ENCODE results near the gene EMILIN3.
"Not testable (repeated sequence)": the region's sequence is repeated elsewhere in the genome, so short reads cannot be mapped to it uniquely, and the experiment has no call there.

The EMILIN3 gene

GRCh38 chr20:41320441-41320840 is 46.2 kb downstream of the EMILIN3 start:
- H3K4me3 ChIP-seq (ENCODE audit: low read depth, low read length) = no peak overlapping the region
- TF ChIP-seq MYC (IDR thresholded peaks at IDR 0.05; ENCODE audit: low read depth, low read length) = no peak
- DNase-seq (ENCODE audit: low read depth) = no peak

GRCh38 chr20:41318271-41318649 is 48.4 kb downstream of the EMILIN3 start:
- H3K4me3 ChIP-seq (ENCODE audit: low read depth, low read length) = peak overlapping the region; percentile 69
- no peak for TF ChIP-seq MYC (IDR thresholded peaks at IDR 0.05; ENCODE audit: low read depth, low read length)
- no peak for TF ChIP-seq MAX (IDR thresholded peaks at IDR 0.05; ENCODE audit: low read depth, low read length)
- no peak for TF ChIP-seq CTCF (IDR thresholded peaks at IDR 0.05; ENCODE audit: low read depth, low read length)
- TF ChIP-seq POLR2A (IDR thresholded peaks at IDR 0.05; ENCODE audit: extremely low read depth, insufficient read length) = no peak
- DNase-seq (ENCODE audit: low read depth) = no peak

GRCh38 chr20:41317546-41318270 is 48.9 kb downstream of the EMILIN3 start, which contains the start of gene ZHX3:
ZHX3 (minus strand) TSS chr20:41317731; CDS start chr20:41204916, 112,815 bp downstream.
- TF ChIP-seq CTCF (IDR thresholded peaks at IDR 0.05; ENCODE audit: low read depth, low read length) = no peak
- peak; percentile 67 for TF ChIP-seq POLR2A (IDR thresholded peaks at IDR 0.05; ENCODE audit: extremely low read depth, insufficient read length)
- DNase-seq (ENCODE audit: low read depth) = peak; percentile 98
- H3K4me3 ChIP-seq (ENCODE audit: low read depth, low read length) = peak within 1 kb of the TSS; percentile 71

- peak; percentile 74 for DNase-seq (ENCODE audit: low read depth)
- peak overlapping the region; percentile 71 for H3K4me3 ChIP-seq (ENCODE audit: low read depth, low read length)
- TF ChIP-seq POLR2A (IDR thresholded peaks at IDR 0.05; ENCODE audit: extremely low read depth, insufficient read length) = no peak
- TF ChIP-seq MAX (IDR thresholded peaks at IDR 0.05; ENCODE audit: low read depth, low read length) = peak; percentile 46; the same call in 1 of the 2 replicates
Observed at GRCh38 chr20:41316602-41317545, 49.7 kb downstream of the EMILIN3 start.

- H3K4me3 ChIP-seq (ENCODE audit: low read depth, low read length) = no peak overlapping the region
- no peak for TF ChIP-seq POLR2A (IDR thresholded peaks at IDR 0.05; ENCODE audit: extremely low read depth, insufficient read length)
- no peak for TF ChIP-seq MYC (IDR thresholded peaks at IDR 0.05; ENCODE audit: low read depth, low read length)
- no peak for TF ChIP-seq CTCF (IDR thresholded peaks at IDR 0.05; ENCODE audit: low read depth, low read length)
- no peak for TF ChIP-seq MAX (IDR thresholded peaks at IDR 0.05; ENCODE audit: low read depth, low read length)
- no peak for DNase-seq (ENCODE audit: low read depth)
Observed at GRCh38 chr20:41316051-41316450, 50.6 kb downstream of the EMILIN3 start.

GRCh38 chr20:41314386-41314785 is 52.2 kb downstream of the EMILIN3 start:
- no peak for DNase-seq (ENCODE audit: low read depth)
- H3K4me3 ChIP-seq (ENCODE audit: low read depth, low read length) = no peak overlapping the region

GRCh38 chr20:41312009-41312408 is 54.6 kb downstream of the EMILIN3 start:
- H3K4me3 ChIP-seq (ENCODE audit: low read depth, low read length); DNase-seq (ENCODE audit: low read depth): not testable (repeated sequence)

More at GRCh38 chr20:41314386-41314785, 52.2 kb downstream of the EMILIN3 start:
- TF ChIP-seq CTCF (IDR thresholded peaks at IDR 0.05; ENCODE audit: low read depth, low read length) = no peak
- TF ChIP-seq POLR2A (IDR thresholded peaks at IDR 0.05; ENCODE audit: extremely low read depth, insufficient read length) = no peak
- no peak for TF ChIP-seq MAX (IDR thresholded peaks at IDR 0.05; ENCODE audit: low read depth, low read length)
- no peak for TF ChIP-seq MYC (IDR thresholded peaks at IDR 0.05; ENCODE audit: low read depth, low read length)
